GM12801 (cell line): ENCODE data around the gene CCM2.

ENCODE experiments used
- TF ChIP-seq, protein P1 (sequence below): IDR thresholded peaks from one replicate; pipeline ENCODE4 v1.5.1; 2011; ENCODE audit warnings: control low read depth; ENCODE audit not compliant: insufficient read length; ENCODE audit errors: extremely low read depth

Gene CCM2

DNA sequence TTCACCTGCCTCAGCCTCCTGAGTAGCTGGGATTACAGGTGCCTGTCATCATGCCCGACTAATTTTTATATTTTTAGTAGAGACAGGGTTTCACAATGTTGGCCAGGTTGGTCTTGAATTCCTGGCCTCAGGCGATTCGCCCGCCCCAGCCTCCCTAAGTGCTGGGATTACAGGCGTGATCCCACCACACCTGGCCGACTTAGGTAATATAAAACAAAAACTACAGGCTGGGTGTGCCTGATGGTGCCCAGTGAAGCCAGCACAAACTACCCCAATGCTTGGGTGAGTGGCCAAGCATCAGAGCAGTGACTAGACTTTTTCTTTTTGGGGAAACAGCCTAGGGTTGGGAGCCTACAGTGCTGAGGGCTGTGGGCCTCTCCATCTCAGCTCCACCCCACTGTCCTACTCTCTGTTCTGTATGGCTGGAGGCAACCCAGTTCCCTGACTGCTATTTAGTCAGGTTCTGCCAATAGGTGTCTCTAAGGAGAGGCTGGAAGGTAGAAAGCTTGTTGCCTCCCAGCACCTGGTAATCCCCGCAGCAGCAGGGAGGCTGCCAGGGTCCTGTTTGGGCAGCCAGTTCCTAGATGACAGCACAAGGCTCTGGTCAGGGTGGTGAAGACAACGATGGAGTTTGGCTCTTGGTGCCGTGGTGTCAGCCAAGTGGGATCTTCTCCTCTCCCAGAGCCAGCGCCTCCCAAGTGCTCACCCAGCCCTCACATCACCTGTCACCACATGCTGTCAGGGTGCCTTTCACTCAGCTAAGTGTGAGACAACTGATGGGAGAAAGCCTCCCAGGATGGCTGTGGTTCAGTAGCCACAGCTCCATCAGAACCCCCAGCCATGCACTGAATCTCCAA, 99.2 kb downstream of the CCM2 start:
- TF ChIP-seq, protein P1, sequence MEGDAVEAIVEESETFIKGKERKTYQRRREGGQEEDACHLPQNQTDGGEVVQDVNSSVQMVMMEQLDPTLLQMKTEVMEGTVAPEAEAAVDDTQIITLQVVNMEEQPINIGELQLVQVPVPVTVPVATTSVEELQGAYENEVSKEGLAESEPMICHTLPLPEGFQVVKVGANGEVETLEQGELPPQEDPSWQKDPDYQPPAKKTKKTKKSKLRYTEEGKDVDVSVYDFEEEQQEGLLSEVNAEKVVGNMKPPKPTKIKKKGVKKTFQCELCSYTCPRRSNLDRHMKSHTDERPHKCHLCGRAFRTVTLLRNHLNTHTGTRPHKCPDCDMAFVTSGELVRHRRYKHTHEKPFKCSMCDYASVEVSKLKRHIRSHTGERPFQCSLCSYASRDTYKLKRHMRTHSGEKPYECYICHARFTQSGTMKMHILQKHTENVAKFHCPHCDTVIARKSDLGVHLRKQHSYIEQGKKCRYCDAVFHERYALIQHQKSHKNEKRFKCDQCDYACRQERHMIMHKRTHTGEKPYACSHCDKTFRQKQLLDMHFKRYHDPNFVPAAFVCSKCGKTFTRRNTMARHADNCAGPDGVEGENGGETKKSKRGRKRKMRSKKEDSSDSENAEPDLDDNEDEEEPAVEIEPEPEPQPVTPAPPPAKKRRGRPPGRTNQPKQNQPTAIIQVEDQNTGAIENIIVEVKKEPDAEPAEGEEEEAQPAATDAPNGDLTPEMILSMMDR = no peak

DNA sequence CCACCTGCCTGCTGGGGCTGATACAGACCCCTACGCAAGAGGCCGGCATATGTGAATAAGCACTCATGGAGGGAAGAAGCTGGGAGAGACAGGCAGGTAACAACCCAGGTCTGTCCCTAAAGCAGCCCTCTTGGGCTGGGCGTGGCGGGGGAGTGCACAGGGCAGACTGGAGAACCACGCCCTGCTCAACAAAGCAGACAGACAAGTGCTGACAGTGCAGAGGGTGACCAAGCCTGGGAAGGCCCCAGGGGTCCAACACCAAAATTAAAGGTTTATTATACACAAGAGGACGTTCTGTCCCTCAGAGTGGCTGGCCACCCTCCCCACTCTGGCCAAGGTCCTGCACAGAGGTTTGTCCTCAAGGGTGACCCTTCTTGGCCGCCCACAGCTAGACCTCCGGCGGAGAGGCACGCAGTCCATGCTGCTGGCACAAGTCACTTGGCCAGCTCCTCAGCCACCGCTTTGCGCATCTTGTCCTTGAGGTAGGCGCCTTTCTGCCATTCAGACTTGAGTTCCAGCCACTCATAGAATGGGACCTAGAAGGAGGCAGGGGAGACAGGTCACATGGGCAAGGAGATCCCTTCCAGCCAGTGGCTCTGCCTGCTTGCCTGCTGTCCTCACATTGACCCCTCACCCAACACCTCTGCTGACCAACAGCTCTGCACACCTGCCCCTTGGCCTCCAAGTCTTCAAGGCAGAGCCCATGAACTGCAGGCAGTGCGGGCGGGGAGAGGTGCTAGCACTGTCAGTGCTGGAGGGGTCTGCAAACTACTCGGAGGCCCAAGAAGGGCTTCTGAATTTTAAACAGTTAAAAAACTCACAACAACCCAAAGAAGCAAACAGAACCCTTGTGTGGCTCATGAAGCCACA, 100.1 kb downstream of the CCM2 start:
- TF ChIP-seq, protein P1 = no peak

DNA sequence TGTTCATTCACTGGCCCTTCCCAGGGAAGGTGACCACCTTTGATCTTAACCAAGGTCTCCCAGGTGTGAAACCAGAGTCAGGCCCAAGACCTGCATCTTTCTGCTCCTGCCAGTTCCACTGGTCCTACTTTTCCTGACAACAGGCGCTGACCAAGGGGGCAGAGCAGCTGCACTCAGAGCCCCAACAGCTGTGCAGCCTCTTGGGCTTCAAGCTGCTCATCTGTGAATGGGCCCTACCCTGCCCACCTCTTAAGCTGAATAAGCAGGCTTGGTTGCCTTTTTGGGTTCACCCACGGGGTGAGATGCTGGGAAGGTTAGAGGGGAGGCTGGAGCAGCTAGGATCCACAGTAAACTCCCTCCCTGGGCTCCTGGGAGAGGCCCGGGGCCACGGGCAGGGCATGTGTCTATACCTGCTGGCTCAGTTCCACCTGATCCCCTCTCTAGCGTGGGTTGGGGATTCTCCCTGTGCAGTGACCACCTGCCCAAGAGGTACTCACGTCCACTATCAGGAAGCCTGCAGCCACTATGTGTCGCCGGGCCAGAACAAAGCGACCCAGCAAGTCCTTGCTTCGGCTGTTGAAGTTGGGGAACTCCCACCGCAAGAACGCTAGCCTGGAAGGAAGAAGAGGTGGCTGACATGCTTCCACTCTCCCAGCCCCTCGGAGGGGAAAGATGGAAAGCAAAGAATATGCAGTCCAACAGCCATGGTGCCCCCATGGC, 100.9 kb downstream of the CCM2 start:
- TF ChIP-seq, protein P1 = no peak

DNA sequence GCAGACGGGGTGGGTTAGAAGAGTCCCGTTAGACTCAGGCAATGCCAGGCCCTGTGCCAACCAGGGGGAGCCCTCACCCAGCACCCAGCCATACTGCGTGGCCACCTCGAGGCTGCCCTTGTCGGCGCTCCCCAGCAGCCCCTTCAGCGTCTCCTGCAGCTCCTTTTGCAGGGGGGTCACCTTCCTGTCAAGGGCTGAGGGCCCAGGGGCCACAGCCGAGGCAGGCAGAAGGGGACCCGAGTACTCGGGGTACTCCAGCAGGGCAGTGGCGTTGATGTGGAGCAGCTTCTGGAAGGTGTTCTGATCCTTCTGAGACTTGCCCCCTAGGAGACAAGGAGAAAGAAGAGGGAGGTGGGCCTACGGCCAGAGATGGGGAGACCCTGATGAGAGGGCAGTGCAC, 101.7 kb downstream of the CCM2 start:
- TF ChIP-seq, protein P1 = no peak

DNA sequence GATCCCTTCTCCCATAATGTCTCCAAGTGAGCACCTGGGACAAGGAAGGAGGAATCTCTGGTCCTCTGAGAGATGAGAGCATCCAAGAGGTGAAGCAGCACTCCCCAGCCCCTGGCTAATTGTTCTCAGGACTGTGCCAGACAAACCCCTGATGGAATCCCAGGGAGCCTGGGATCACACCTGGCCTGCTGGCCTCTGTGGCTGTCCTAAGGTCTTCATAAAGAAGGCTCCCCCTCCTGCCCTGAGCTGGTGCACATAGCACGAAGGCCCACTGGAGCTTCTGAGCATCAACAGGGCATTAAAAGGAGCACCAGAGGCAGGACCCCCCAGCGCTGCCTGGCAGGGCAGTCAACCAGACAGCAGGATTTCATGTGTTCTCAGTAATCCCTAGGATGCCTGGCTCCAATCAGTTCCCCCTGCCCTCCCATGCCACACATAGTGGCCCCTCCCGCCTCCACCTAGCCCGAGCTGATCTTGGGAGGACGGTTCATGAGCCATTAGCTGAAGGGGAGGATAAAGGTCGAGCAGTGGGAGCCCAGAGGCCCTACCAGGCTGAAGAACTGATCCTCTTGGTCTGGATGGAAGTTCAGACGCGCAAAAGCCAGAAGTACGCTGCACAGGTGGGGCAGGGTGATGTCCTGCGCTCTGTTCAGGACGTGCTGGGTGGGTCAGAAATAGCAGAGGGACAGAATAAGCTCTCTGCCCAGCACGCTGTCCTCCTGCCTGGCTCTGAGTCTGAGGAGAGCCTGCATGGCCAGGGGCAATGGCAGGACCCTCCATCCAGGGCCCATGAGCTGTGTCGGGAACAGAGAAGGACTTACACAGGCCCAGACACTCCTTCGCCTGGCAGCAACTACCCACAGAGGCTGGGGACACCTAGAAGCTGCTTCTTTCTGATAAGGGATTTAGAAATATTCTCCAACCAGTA, 103.0 kb downstream of the CCM2 start:
- TF ChIP-seq, protein P1 = no peak

DNA sequence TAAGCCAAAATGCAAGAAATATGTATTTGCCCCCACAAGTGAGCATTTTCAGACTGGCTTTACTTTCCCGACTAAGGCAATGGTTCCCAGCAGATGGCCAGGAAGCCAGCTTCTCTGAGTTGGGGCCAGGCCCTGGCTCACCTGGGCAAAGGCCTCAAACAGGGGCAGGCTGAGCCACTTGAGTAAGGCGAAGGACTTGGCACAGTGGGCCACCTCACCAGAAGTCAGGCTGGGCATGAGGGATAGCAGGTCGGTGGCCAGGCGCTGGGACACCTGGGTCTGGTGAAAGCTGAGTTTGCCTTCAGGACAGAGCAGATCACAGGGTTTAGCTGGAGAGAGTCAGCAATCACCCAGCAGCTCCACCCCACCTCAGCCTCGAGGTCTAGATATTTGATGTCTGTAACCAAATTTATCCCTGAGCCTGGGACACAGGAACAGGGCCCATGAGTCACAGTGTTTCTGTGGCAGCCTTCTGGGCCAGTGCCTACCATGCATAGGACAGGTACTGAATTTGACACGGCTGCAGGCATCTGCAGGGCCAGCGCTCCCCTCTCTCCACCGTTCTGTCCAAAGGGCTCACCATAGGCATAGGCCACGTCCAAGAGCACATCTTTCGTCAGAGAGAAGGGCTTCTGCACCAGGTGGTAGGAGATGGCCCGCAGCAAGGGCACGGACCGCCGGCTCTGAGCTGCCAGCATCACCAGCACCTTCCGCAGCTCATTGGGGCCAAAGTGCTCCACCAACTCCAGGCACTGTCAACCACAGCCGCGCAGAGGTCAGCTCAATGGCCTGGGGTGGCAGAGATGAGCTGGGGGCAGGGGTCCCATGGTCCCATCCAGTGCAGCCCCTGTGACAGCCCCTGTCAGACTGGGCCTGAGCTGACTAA, 104.2 kb downstream of the CCM2 start:
- TF ChIP-seq, protein P1 = no peak
